Activated B cell treated with CpG ODN at 0.5 μM for 24 hours (primary cell): Measurements from ENCODE around the gene UBXN10. TPM values are rescaled to one million over a fixed set of nuclear protein-coding genes. Genes with fewer than 3 reads are reported as not detected.
"Not testable (repeated sequence)": the region's sequence is repeated elsewhere in the genome, so short reads cannot be mapped to it uniquely, and the experiment has no call there.

ENCODE experiments used
- ATAC-seq: fragments of 200-7000 bp; cut with Tn5 transposase; one replicate; pipeline ENCODE4 v1.10.0; 2021; ENCODE audit warnings: low read depth, mild to moderate bottlenecking, moderate library complexity
- CTCF ChIA-PET: fragments of 350-600 bp; sonication (Branson Sonifier 250); formaldehyde crosslinking; loops from one replicate; lab custom pipeline; 2021; ENCODE audit warnings: antibody characterized with exemption; lab: Charles Lee
- POLR2A ChIA-PET: fragments of 350-600 bp; sonication (Branson Sonifier 250); formaldehyde crosslinking; loops from one replicate; lab custom pipeline; 2021; ENCODE audit warnings: antibody characterized with exemption; lab: Charles Lee
- DNase-seq: peaks from one replicate; pipeline ENCODE4 v3.0.0; 2022
- H3K27ac Mint-ChIP-seq: one replicate; pipeline ENCODE4 v1.8.0; 2020; ENCODE audit warnings: mixed read lengths
- H3K27me3 Mint-ChIP-seq: one replicate; pipeline ENCODE4 v1.8.0; 2021; ENCODE audit warnings: mixed read lengths
- H3K36me3 Mint-ChIP-seq: one replicate; pipeline ENCODE4 v1.8.0; 2021; ENCODE audit warnings: low read depth, mixed read lengths
- H3K4me1 Mint-ChIP-seq: one replicate; pipeline ENCODE4 v1.8.0; 2021; ENCODE audit warnings: mixed read lengths
- H3K4me3 Mint-ChIP-seq: one replicate; pipeline ENCODE4 v1.8.0; 2020; ENCODE audit warnings: mild to moderate bottlenecking, mixed read lengths
- H3K9me3 Mint-ChIP-seq: one replicate; pipeline ENCODE4 v1.8.0; 2020; ENCODE audit warnings: mixed read lengths
- CTCF ChIP-seq: fragments of 200-600 bp; IDR thresholded peaks from one replicate; pipeline ENCODE4 v1.8.0; 2022; ENCODE audit warnings: antibody characterized with exemption, mild to moderate bottlenecking
- intact Hi-C: fragments of 100-400 bp; cut with micrococcal nuclease; formaldehyde crosslinking; loops from one replicate; pipeline ENCODE4 v1.15.1; 2024
- total RNA-seq: library from RNA; stranded (reverse); gene quantifications from 2 replicates; pipeline ENCODE4 v1.2.3, GENCODE V29; 2022

Gene UBXN10
- total RNA-seq, 1 donor from 2014 or later = 0.04 TPM

GRCh38 chr1:20228314-20228825 lies 42.5 kb downstream of the UBXN10 start:
- H3K9me3 Mint-ChIP-seq = no peaks in the 10 kb centered on the region
- H3K4me3 Mint-ChIP-seq = no peak overlapping the region
- no peak for TF ChIP-seq CTCF
- no peak overlapping the region for H3K27ac Mint-ChIP-seq
- DNase-seq (no peak), ATAC-seq (no peak)
- POLR2A ChIA-PET = no interaction called here
- H3K4me1 Mint-ChIP-seq = no peaks in the 10 kb centered on the region
- peaks cover 54% of the 10 kb centered on the region for H3K27me3 Mint-ChIP-seq
- intact Hi-C loops = no loop called here
- CTCF ChIA-PET = no interaction called here
- H3K36me3 Mint-ChIP-seq = no peaks in the 10 kb centered on the region

GRCh38 chr1:20229171-20229570 lies 43.3 kb downstream of the UBXN10 start:
- POLR2A ChIA-PET = no interaction called here
- no peak overlapping the region for H3K27ac Mint-ChIP-seq
- TF ChIP-seq CTCF = no peak
- H3K9me3 Mint-ChIP-seq = no peaks in the 10 kb centered on the region
- no peak overlapping the region for H3K4me3 Mint-ChIP-seq
- no peaks in the 10 kb centered on the region for H3K36me3 Mint-ChIP-seq
- DNase-seq = no peak
- H3K4me1 Mint-ChIP-seq = no peaks in the 10 kb centered on the region
- ATAC-seq = no peak
- intact Hi-C loops = no loop called here
- peaks cover 56% of the 10 kb centered on the region for H3K27me3 Mint-ChIP-seq
- CTCF ChIA-PET = no interaction called here

GRCh38 chr1:20232564-20232963 lies 46.7 kb downstream of the UBXN10 start:
- CTCF ChIA-PET, H3K36me3 Mint-ChIP-seq, H3K27ac Mint-ChIP-seq, H3K4me1 Mint-ChIP-seq, H3K4me3 Mint-ChIP-seq, POLR2A ChIA-PET, ATAC-seq, H3K9me3 Mint-ChIP-seq, DNase-seq: not testable (repeated sequence)
- H3K27me3 Mint-ChIP-seq = peaks cover 55% of the 10 kb centered on the region
- intact Hi-C loops = loop anchor here (5.0 kb wide), 1 partner anchor 260 kb away; no protein-coding TSS in a partner anchor

GRCh38 chr1:20233394-20233793 lies 47.5 kb downstream of the UBXN10 start:
- H3K27ac Mint-ChIP-seq = no peak overlapping the region
- H3K27me3 Mint-ChIP-seq = peaks cover 48% of the 10 kb centered on the region
- H3K4me3 Mint-ChIP-seq = no peak overlapping the region
- TF ChIP-seq CTCF = no peak
- POLR2A ChIA-PET = no interaction called here
- H3K36me3 Mint-ChIP-seq = no peaks in the 10 kb centered on the region
- no peaks in the 10 kb centered on the region for H3K4me1 Mint-ChIP-seq
- intact Hi-C loops = loop anchor here (1.0 to 5.0 kb wide), 2 partner anchors 197 to 259 kb away; no protein-coding TSS in a partner anchor
- CTCF ChIA-PET = interaction anchor here (1.0 to 1.6 kb wide), 3 partner anchors 82 to 197 kb away, joined by 3 to 7 read pairs (median 3); no protein-coding TSS in a partner anchor
- no peaks in the 10 kb centered on the region for H3K9me3 Mint-ChIP-seq
- DNase-seq (no peak), ATAC-seq (peak; percentile 31)

GRCh38 chr1:20233866-20234265 lies 48.0 kb downstream of the UBXN10 start:
- ChIA-PET POLR2A (no interaction called here), CTCF (interaction anchor here (1.0 to 1.6 kb wide), 3 partner anchors 82 to 196 kb away, joined by 3 to 7 read pairs (median 3); no protein-coding TSS in a partner anchor)
- intact Hi-C loops = loop anchor here (1.0 to 5.0 kb wide), 2 partner anchors 196 to 258 kb away; no protein-coding TSS in a partner anchor
- DNase-seq (no peak), ATAC-seq (no peak)
- no peaks in the 10 kb centered on the region for H3K9me3 Mint-ChIP-seq
- no peaks in the 10 kb centered on the region for H3K36me3 Mint-ChIP-seq
- H3K4me3 Mint-ChIP-seq = no peak overlapping the region
- no peaks in the 10 kb centered on the region for H3K4me1 Mint-ChIP-seq
- TF ChIP-seq CTCF = no peak
- H3K27me3 Mint-ChIP-seq = peaks cover 50% of the 10 kb centered on the region
- H3K27ac Mint-ChIP-seq = no peak overlapping the region
